ENCODE results near the gene PARP6.
"Not testable (repeated sequence)": the region's sequence is repeated elsewhere in the genome, so short reads cannot be mapped to it uniquely, and the experiment has no call there.

Gene PARP6

GRCh38 chr15:72278737-72279136 is 6.4 kb upstream of the PARP6 start:
- DNase-seq (ENCODE audit: low read depth): no peak

GRCh38 chr15:72276326-72276700 is 4.0 kb upstream of the PARP6 start:
- no peak for DNase-seq (ENCODE audit: low read depth)

- not testable (repeated sequence) for DNase-seq (ENCODE audit: low read depth)
These were observed 3.4 kb upstream of the PARP6 start for GRCh38 chr15:72275635-72276325.

DNA sequence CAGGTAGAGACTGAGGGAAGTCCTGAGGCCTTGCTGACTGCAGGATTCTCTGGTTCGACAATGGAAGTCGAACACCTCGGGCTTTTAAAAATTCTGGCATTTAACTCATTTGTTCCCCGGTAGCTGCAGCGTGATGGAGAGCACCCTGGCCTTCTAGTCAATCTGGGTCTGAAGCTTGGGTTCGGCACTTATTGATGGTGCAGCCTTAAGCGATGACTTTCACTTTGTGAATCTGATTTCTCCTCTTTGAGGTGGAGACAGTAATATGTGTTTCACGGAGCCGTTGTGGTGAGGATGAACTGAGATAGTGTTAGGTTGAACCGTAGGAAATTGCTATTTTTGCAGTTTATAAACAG is 621 bp upstream of the PARP6 start:
- no peak for DNase-seq (ENCODE audit: low read depth)

DNA sequence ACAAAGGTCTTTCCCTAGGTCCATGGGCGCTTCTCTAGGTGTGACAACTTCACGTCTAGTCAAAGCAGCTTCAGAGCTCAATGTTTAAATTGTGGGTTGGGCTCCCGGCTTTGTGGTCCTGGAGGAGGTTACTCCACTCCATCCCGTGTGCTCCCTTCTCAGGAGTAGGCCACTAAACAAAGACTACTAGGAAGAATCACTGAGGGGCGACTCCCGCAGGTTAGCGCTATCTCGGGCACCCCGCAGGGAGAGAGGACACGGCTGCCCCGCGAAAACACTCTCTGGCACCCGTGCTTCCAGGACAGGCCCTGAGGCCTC is 500 bp downstream of the PARP6 start:
- no peak for DNase-seq (ENCODE audit: low read depth)

DNA sequence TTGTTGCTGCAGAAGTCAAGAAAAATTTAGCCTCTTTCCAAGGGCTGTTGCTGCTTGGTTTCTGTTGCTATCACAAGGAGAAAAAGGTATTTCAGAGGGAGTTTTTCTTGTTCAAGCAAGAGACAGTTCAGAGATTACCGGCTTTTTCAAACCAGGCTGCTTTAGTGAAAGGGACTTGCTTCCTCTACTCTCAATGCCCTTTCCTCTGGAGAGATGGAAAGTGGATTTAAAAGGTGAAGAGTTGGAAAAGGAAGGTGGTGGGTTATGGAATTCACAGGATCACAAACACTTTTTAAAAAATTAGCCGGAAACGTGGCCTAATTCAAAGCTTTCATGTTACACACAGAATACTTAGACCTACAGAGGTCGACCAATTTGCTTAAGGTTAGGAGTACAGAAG is 1.1 kb downstream of the PARP6 start:
- no peak for DNase-seq (ENCODE audit: low read depth)

- no peak for DNase-seq (ENCODE audit: low read depth)
These were observed 2.6 kb downstream of the PARP6 start for GRCh38 chr15:72269739-72270138.

- DNase-seq (ENCODE audit: low read depth): no peak
These were observed 7.3 kb downstream of the PARP6 start for GRCh38 chr15:72265031-72265430.

GRCh38 chr15:72252663-72253299 is 19.6 kb downstream of the PARP6 start:
- DNase-seq (ENCODE audit: low read depth): no peak

GRCh38 chr15:72249142-72249810 is 23.1 kb downstream of the PARP6 start:
- no peak for DNase-seq (ENCODE audit: low read depth)

- DNase-seq (ENCODE audit: low read depth): no peak
These were observed 23.8 kb downstream of the PARP6 start for GRCh38 chr15:72248514-72248913.

DNA sequence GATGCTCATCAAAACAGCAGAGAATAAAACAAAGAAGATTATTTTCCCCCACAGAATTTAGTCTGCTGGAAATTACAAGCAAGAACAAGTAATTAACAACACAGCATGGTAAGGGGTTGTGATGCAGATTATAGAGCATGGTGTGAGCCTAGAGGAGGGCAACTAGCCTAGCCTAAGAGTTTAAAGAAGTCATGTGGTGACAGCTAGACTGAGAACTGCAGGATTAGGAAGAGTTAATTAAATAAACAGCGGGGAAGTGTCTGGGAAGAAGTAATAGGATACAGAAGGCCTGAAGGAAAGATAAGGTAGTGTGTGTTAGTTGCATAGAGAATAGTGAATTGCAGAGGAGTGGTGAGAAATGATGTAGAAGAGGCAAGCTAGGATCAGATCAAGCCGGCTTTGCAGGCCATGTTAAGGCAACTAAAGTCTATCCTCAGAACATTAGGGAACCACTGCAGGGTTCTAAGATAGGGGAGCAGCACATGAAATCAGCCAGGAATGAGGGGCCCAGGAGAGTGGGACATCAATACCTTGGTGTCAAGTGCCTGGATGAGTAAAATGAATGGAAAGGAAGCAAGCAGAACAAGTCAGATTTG is 29.5 kb downstream of the PARP6 start:
- no peak for DNase-seq (ENCODE audit: low read depth)

- no peak for DNase-seq (ENCODE audit: low read depth)
These were observed 32.7 kb downstream of the PARP6 start for GRCh38 chr15:72239652-72240051.

DNA sequence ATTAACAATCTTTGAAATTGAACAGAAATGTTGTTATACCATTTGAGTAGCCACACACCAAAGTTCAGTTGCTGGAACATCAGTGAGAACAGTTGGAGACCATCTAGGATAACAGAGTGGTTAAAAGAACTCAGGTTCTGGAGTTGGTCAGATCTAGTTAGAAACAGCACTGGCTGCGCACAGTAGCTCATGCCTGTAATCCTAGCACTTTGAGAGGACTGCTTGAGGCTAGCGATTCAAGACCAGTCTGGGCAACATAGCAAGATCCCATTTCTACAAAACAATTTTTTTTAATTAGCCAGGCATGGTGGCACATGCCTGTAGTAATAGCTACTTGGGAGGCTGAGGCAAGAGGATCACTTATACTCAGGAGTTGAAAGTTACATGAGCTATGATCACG is 33.8 kb downstream of the PARP6 start:
- no peak for DNase-seq (ENCODE audit: low read depth)

DNA sequence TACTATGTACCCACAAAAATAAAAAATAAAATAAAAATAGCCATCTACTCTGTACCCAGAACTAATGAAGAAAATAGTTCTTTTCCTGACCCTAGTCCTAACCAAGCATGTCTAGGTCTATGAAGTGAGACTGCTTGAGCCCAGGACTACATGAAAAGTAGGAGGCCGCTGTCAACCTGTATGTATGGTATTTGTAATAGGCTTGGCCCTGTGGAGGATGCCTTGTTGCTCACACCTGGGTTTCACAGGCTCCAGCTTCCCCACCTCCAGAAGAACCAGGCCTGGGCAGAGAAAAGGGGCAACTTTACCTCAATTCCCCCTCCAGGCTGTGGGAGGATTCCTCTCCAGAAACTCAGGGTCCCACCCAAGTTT is 34.5 kb downstream of the PARP6 start:
- no peak for DNase-seq (ENCODE audit: low read depth)

GRCh38 chr15:72237029-72237852 is 35.1 kb downstream of the PARP6 start:
- DNase-seq (ENCODE audit: low read depth): peak; percentile 67

DNA sequence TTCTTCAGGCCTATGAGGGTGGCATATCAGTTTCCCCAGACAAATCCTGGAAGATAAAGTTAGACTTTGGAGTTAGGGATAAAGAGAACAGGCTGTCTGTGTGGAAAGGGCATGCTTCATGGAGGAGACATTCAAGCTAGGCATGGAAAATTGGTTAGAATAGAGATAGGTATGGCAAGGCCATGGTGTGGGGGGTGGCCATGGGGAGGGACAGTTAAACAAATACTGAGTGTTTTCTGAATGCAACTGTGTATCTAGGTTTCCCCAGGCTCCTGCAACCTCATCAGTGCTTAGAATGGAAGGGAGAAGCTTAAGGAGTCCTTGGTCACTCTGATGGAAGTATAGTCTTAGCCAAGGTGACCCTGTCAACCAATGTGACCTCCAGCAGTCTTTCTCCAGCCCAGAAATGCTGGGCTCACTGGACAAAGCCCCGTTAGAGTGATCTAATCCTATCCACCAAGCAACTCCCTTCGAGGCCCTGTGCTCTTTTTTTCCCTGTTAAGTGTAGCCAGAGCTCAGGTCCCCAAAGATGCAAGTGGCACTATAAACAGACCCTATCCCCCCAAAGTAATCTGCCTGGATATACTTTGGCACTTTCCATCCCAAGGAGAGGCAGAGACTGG is 35.9 kb downstream of the PARP6 start:
- no peak for DNase-seq (ENCODE audit: low read depth)

DNA sequence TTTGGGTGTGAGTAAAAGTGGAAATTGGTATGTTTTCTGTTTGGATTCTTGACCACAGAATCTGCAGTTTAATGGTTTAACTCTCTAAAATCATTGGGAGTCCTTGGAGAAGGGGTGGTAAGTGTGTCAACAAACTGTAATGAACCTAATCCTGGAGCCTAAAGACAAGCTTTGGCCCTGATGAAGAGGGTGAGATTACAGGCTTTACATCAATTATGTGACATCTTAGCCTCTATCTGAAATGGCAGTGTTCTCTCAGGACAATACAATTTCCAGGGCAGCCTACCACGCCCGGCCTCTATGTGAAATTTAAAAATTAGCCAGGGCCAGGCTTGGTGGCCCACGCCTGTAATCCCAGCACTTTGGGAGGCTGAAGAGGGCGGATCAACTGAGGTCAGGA is 37.1 kb downstream of the PARP6 start:
- no peak for DNase-seq (ENCODE audit: low read depth)

- DNase-seq (ENCODE audit: low read depth): no peak
These were observed 38.6 kb downstream of the PARP6 start for GRCh38 chr15:72233769-72234168.

GRCh38 chr15:72231833-72232478 is 40.4 kb downstream of the PARP6 start:
- DNase-seq (ENCODE audit: low read depth): peak; percentile 50

GRCh38 chr15:72231066-72231832 is 41.1 kb downstream of the PARP6 start, which contains the start of gene PKM:
TSS of gene PKM (minus strand) at chr15:72231190. CDS start at chr15:72219097, 12,093 bp downstream.
- DNase-seq (ENCODE audit: low read depth): peak; percentile 94

Data from stimulated activated CD4-positive, alpha-beta T cell treated with anti-CD3 and anti-CD28 coated beads, Interleukin-2, amount 100 ng/mL, for 4 hours (primary cell).